Cerebellar cortex (tissue), 1 donor: ENCODE data around the gene APOBEC3B.
"Not testable (repeated sequence)": the region's sequence is repeated elsewhere in the genome, so short reads cannot be mapped to it uniquely, and the experiment has no call there.

Experiments used
- DNase-seq: peaks from one replicate; pipeline ENCODE4 v3.0.0-alpha.2; 2015; ENCODE audit warnings: low spot score

The APOBEC3B gene

GRCh38 chr22:38981992-38982927 is at the start of gene APOBEC3B:
APOBEC3B (plus strand) TSS chr22:38982347; CDS start chr22:38982454, 107 bp downstream.
- peak; percentile 78 for DNase-seq

GRCh38 chr22:38935023-38935422 is 47.1 kb upstream of the APOBEC3B start:
- DNase-seq, result peak; percentile 96

GRCh38 chr22:38935616-38936015 is 46.5 kb upstream of the APOBEC3B start:
- DNase-seq, result no peak

- DNase-seq, result no peak
Measured at GRCh38 chr22:38936562-38936961, 45.6 kb upstream of the APOBEC3B start.

GRCh38 chr22:38937036-38937435 is 45.1 kb upstream of the APOBEC3B start:
- DNase-seq, result no peak

GRCh38 chr22:38937541-38937940 is 44.6 kb upstream of the APOBEC3B start:
- DNase-seq, result no peak

- no peak for DNase-seq
Measured at GRCh38 chr22:38938221-38938620, 43.9 kb upstream of the APOBEC3B start.

DNA sequence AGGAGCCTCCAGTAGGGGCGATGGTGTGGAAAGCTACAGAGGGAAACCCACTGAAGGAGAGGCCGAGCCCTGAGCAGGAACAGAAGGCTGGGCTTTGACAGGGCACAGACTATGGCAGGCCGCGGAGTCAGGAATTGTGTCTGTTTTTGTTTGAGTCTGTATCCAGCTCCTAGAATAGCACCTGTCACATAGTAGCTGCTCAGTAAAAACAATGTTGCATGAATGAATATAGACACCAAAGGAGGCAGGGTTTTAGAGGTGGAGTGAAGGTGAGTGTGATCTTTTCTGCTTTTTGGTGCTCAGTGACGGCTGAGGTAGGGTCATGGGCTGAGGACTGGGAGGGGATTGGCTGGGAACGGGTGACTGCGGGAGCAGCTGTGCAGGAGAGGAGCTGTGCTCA is 43.2 kb upstream of the APOBEC3B start:
- no peak for DNase-seq

DNA sequence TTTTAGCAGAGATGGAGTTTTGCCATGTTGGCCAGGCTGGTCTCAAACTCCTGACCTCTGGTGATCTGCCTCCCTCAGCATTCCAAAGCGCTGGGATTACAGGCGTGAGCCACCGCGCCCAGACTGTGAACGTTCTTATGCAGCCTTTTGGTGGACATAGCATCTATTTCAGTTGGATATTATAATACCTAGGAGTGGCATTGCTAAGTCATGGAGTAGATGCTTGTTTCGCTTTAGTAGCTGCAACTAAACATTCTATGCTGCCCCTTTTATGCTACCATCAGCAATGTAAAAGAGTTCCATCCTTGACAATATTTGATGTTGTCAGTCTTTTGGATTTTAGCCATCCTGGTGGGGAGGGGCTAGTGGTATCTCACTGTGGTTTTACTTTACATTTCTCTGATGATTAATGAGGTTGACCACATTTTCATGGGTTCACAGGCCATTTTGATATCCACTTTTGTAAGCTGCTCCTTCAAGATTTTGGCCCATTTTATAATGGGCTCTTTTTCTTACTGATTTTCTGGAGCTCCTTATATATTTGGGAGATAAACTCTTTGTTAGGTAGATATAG is 41.2 kb upstream of the APOBEC3B start:
- no peak for DNase-seq

GRCh38 chr22:38941488-38941987 is 40.6 kb upstream of the APOBEC3B start:
- DNase-seq, result no peak

GRCh38 chr22:38942702-38943101 is 39.4 kb upstream of the APOBEC3B start:
- DNase-seq, result no peak

- no peak for DNase-seq
Measured at GRCh38 chr22:38943201-38943600, 38.9 kb upstream of the APOBEC3B start.

- no peak for DNase-seq
Measured at GRCh38 chr22:38943882-38944281, 38.3 kb upstream of the APOBEC3B start.

- DNase-seq, result no peak
Measured at GRCh38 chr22:38944653-38945052, 37.5 kb upstream of the APOBEC3B start.

- not testable (repeated sequence) for DNase-seq
Measured at GRCh38 chr22:38945706-38946338, 36.3 kb upstream of the APOBEC3B start.

DNA sequence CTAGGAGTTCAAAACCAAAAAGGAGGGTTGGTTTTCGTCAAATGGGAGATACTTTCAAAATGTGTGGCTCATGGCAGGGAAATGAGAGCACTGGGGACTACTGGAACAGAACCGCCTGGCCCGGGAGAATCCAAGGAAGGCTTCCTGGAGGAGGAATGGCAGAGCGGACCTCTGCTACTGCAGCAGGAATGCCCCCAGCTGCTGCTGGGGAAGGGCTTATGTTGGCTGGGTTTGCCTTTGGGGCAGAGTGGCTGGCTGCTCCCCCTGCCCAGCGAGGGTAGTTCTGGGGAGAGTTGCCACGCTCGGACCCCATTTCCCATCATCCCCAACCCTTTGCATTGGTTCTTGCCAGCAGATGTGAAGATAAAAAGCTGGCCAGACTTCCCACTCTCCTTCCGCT is 35.4 kb upstream of the APOBEC3B start:
- no peak for DNase-seq

DNA sequence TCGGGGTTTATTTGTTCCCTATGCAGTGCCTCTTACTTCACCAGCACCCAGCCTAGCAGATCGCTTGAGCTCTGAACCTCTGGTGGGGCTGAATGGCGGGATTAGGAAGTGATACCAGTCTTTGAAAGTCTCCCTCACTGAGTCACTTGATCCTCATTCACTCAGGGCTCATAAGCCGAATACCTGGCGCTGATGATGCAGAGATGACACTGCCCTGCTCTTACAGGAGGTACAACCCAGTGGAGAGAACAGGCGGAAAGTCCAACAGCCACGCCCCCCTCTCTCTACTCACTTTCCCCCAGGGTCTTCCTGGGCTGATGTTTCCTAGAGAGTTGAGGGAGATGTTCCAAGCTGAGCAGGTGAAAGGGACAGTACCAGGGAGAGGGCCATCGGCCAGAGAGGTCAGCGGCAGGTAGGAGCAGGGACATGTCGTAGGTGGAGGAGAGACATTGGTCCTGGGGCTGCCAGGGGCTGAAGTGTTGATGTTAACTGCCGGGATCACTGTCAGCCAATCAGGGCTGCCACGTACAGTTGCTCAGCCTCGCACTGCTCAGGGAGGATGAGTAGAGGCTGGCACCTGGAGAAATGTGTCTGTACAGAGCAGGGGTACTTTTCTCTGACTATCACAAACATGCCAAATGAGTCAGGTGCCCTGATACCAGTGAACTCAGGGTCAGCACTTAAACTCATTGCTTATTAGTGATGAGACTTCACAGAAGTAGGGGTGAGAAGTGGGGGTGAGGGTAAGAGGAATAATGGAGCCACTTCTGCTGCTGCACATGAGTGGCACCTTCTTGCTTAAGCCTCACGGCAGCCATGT is 34.6 kb upstream of the APOBEC3B start:
- no peak for DNase-seq

DNA sequence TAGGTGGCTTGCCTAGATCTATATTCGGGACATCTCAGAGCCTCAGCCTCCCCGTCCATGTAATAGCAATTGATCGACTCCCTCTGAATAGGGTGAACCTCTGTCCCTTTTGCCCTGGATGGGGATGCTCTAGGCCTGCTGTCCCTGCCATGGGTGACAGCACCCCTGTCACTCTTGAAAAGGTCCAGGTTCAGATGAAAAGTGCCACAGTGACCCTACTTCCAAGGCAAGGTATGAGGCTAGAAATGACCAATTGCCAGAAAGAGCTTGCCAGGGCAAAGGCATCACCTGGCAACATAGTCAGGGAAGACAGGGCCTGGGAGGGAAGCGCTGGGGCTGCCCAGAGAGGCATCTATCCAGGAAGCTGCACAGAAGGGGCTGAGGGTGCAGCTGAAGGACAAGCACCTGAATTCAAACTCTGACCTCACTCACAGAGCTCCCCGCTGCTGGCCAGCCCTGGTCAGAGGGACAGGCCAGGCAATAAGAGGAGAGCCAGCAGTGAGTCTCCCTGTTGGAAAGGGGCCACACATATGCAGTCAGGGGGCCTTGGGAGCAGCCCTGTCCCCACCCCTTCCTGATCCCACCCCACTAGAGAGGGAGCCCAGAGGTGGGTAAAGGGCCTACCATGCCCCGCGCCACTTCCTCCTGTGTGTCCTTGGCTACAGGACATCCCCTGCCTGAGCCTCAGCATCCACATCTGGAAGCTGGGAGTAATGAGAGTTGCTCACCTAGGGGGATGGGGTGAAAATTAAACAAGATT is 33.8 kb upstream of the APOBEC3B start:
- no peak for DNase-seq

DNA sequence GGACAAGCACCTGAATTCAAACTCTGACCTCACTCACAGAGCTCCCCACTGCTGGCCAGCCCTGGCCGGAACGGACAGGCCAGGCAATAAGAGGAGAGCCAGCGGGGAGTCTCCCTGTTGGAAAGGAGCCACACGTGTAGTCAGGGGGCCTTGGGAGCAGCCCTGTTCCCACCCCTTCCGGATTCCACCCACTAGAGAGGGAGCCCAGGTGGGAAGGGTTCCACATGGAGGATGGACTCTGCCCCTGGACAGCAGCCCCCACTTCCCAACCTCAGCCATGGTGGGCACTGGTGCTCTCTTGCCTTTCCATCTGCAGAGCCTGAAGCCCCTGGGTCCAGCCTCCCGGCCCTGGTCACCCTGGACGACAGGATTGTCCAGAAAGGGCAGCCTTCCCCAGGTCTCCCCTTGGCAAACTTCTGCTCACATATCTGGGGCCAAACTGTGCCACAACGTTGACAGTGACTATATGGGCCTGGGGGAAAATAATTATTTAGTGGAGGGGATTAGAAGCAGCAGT is 32.2 kb upstream of the APOBEC3B start:
- no peak for DNase-seq

GRCh38 chr22:38950527-38951295 is 31.4 kb upstream of the APOBEC3B start:
- DNase-seq, result no peak
